Ammon's horn (tissue), 1 donor: ENCODE data around the gene WBP11.

ENCODE experiments used
- DNase-seq: peaks from one replicate; pipeline ENCODE4 v3.0.0-alpha.2; 2016; ENCODE audit warnings: low spot score

WBP11 gene

GRCh38 chr12:14803011-14803829, at the start of gene WBP11, which contains the start of gene C12orf60:
Gene WBP11 (minus strand): TSS chr12:14803478. CDS start chr12:14801383, 2,095 bp downstream.
Gene C12orf60 (plus strand): TSS chr12:14803670. CDS start chr12:14822936, 19,266 bp downstream.
- peak; percentile 99 for DNase-seq

GRCh38 chr12:14852880-14853279, 49.6 kb upstream of the WBP11 start:
- no peak for DNase-seq

DNA sequence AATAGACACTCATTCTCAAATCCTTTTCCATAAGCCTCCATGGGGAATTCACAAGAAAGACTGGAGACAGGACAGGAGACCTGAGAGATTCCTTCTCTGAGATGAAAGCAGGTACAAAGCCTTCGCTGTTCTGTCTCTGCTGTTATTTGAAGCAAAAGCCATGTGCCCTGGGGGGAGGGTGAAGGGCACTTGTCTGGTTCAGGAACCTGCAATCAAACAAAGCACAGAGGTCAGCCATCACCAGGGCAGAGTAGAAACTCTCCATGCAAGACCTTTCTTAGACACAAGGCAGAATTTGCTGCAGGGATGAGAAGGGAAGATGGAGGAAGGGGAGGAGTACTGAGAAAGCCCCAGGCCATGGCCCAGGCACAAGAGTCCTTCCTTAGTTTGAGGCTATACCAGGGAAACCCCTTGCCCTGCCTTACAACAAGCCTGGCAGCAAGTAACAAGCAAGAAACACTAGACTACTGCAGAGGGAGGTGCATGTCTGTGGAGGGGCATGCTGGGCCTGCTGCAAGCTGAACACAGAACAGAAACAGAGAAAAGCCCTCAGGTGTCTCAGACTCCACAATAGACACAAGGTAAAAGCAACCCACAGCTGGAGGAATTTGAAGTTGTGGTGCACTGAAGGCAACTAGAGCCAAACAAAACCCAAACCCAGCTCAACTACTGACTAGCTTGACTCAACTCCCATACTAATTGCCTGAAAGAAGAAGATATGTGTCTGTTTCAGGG, 47.8 kb upstream of the WBP11 start:
- DNase-seq = no peak

DNA sequence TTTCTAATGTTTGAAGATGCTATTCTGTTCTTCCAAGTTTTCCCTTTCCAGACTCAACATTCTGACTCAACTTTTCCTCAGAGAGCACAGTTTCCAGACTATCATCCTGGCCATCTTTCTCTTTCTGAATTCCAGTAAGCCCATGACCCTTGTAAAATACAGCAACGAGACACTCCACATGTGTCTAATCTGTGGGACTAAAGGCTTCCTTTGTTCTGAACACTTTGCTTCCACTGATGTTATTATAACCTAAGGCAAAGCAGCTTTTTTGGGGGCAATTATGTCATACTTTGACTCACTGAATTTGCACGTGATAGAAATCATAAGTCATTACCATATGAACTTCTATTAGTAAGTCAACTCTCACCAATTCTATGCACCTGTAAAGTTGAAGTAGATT, 46.4 kb upstream of the WBP11 start:
- no peak for DNase-seq

DNA sequence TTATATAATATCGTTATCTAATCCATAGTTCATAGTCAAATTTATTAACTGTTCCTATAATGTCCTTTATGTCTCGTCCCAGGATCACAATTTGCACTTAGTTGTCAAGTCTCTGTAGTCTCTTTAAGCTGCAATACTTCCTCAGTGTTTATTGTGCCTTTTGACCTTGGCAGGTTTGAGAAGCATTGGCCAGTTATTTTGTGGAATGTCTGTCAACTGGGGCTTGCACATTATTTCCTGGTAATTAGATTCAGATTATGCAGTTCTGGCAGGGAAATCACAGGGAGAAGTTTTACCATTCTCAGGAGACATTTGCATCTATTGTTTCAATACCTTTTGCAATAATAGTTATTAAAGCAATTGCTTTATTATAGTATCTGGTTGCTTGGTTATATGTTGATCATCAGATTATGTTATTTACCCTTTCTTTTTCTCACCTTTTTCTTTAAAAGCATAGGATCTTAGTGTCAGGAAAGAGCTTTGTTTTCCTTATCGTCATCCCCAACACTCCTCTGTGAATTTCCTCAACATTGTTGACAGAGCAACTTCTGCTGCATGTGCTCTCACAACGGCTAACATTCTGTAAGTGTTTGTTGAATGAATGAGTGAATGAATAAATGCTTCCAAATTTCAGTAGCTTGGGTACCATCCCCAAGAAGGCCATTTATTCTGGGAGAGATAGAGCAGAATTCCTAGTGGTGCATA, 43.8 kb upstream of the WBP11 start:
- DNase-seq = no peak

DNA sequence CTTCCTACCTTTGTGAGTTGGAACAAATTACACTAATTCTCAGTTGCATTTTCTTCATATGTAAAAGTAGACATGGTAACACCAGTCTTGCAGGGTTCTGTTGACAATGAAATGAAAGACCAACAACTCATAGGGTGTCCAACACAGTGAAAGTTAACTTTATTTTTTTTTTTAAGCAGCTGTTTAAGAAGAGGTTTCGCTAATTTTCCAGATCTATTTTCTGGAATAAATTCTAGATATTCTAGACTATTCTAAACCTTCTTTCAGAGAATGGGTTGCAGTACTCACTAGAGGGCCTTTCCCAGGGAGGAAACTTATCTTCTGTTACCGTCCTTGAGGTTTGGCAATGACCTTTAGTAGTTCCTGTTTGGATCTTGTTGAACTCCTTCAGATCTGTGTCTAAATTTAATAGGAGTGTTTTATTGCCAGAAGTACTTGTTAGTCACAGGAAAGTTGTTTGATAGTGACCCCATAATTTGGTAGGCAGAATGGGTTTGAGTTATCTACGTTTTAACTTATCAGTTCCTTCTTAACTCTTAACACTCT, 42.8 kb upstream of the WBP11 start:
- DNase-seq = no peak

GRCh38 chr12:14845350-14845750, 42.1 kb upstream of the WBP11 start:
- DNase-seq = peak; percentile 72

GRCh38 chr12:14844401-14844800, 41.1 kb upstream of the WBP11 start:
- DNase-seq = no peak

DNA sequence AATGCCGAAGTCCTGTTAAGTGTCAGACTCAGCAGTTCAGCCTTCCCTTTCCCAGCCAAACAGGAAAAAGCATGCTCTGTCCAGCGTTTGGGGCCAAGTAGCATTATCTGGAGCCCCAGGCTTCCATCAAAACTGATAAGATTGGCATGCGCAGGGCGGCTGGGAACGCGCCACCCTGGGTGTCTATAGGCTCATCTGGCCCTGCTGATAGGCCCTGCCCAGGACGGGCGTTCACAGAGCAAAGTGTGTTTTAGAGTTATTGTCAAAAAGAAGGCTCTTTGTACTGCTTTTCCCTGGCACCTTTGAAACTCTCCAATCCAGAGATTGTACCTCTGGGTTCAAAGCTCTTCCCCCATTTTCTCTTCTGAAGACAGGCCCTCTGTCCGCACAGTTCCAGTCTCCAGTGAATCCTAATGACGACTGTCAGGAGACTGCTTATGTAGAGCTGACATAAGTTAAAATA, 40.2 kb upstream of the WBP11 start, which contains the start of gene ART4:
Gene ART4, minus strand, starts transcription at position 102 of the 463 bp plus-strand sequence. CDS start 413 bp downstream, outside the sequence.
- DNase-seq = no peak

DNA sequence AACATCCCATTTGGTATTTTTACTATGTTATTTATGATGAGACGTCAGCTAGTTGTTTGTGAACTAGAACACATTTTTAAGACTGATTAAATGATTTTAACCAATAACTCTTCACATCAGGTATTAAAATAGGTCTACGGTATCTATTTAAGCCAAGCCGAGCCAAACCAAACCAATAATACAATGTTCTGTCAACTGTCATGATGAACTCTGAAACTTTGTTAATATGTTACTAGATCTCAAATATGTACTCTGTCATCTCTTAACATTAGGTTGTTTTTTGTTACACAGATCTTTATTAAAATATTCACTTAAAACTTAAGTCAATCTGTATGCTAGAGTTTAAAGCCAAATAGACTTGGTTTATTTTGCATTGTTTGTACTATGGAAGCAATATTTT, 39.0 kb upstream of the WBP11 start:
- DNase-seq = no peak

- DNase-seq = no peak
Observed at GRCh38 chr12:14841761-14842160, 38.5 kb upstream of the WBP11 start.

GRCh38 chr12:14840616-14841015, 37.3 kb upstream of the WBP11 start:
- no peak for DNase-seq

DNA sequence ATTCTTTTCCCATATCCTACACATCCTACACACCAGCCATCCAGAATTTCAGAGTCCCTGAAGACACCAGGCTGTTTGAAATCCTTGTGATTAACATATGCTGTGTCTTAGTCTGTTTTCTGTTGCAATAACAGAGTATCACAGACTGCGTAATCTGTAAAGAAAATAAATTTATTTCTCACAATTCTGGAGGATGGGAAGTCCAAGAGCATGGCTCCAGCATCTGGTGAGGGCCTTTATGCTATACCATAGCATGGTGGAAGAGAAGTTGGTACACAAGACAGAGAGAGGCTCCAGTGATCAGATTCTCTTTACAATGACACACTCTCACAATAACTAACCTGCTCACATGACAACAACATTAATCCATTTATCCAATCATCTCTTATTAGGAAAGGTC, 36.0 kb upstream of the WBP11 start:
- DNase-seq = no peak

DNA sequence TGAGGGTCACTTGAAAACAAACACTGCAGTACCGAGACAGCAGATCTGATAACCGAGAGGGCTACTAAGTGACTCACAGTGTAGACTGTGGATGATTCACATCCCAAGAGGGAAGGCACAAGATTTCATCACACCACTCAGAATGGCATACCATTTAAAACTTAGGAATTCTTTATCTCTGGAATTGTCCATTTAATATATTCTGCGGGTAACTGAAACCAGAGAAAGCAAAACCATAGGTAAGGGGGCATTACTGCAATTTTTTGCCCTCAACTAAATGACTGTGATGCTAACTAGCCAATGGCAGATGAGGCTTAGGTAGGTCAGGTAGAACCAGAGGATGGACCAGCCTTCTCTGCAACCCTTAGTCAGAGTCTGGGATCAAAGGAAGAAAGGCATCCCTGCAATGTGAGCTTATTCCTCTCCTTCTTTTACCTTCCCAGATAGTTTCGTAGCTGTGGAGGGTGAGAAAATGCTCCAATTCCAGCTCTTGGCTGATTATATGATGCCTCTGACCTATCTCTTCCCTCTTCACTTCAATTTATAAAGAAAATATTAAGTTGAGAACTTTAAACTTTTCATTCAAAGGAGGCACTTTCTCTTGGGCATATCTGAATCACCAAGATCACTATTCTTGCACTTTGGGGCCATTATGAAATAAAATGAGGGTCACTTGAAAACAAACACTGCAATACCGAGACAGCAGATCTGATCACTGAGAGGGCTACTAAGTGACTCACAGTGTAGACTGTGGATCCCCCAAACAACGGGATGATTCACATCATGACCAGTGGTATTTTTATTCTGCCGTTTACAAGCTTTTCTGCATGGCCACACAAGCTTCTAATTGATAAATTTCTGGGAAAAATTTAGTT, 33.3 kb upstream of the WBP11 start:
- no peak for DNase-seq

- no peak for DNase-seq
Observed at GRCh38 chr12:14834509-14834908, 31.2 kb upstream of the WBP11 start.

DNA sequence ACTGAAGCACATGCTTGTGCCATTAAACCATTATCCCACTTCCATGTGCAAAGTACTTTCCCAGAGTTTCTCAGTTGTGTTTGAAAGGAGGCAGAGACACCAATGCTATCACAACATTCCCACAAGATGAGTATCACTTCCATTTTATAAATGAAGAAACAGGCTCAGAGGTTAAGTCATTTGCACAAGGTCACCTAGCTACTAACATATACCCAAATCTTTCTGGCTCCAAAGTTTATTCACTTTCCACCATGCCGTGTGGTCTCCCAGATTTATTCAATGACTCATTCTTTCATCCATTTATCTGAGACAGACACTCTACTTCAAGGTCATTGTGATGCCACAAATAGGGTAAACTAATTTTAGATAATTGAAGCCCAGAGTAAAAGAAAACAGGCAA, 30.7 kb upstream of the WBP11 start:
- DNase-seq = no peak

GRCh38 chr12:14833336-14833735, 30.1 kb upstream of the WBP11 start:
- no peak for DNase-seq

DNA sequence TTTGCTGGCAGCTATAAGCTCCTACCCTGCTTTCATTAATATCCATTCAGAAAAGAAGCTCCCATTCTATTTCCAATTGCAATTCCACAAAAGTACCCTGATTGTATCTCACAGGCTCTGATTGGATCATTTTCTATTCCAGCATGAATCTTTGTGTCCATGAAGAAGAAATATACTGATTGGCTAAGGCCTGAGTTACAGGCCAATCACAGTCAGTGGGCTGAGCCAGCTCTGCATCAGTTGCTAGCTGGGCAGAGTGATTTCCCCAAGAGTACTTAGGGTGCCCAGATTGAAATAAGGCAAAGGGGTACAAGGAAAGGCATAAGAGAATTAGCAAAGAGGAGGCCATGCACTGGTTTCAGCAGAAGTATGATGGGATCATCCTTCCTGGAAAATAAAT, 25.6 kb upstream of the WBP11 start:
- DNase-seq = peak; percentile 25

DNA sequence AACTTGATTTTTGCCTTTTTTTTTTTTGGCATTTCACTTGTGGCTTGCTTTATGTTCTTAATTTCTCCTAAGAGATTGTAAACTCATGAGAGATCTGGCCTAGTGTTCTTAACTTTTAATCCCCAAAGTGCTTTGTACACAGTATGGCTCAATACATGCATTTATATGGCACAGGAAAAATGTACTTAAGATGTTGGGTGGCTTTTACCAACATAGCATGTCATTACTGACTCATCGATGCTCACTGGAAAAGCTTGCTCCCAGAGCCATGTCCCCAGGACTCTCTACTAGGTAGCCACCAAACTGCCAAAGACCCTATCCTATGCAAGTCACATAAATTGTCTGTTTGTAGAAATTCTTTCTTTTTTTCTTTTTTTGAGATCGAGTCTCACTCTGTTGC, 23.8 kb upstream of the WBP11 start:
- no peak for DNase-seq

- no peak for DNase-seq
Observed at GRCh38 chr12:14826491-14826890, 23.2 kb upstream of the WBP11 start.

DNA sequence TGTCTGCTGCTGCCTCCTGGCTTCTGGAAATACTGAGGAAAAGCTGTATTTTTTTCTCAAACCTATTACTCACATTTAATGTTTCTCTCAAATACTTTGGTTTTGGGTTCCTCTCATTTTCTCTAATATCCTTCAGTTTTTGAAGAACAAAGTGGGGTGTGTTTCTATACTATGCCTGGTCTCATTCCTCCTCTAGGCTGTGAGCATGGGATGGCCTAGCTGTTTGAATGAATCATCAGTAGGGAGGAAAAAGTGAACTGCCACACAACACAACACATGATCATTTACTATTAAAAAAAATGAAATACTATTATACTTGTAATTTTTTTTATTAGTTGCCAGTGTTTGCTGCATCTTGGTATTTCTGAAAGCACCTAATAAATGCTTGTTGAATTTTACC, 22.0 kb upstream of the WBP11 start:
- no peak for DNase-seq
